Kidney epithelial cell (primary cell): ENCODE data around the gene HSPBP1. TPM values are rescaled to one million over a fixed set of nuclear protein-coding genes. Genes with fewer than 3 reads are reported as not detected.

Experiments
- DNase-seq: peaks from one replicate; pipeline ENCODE4 v3.0.0-alpha.2; 2010; ENCODE audit warnings: low read depth
- H3K27me3 ChIP-seq: 2 replicates; pipeline ENCODE4 v1.6.0; 2011; ENCODE audit warnings: low read length; ENCODE audit not compliant: control insufficient read depth, insufficient read depth
- H3K36me3 ChIP-seq: 2 replicates; pipeline ENCODE4 v1.5.1; 2011; ENCODE audit warnings: low read length; ENCODE audit not compliant: control insufficient read depth, insufficient read depth
- H3K4me3 ChIP-seq: 2 replicates; pipeline ENCODE4 v1.5.1; 2011; ENCODE audit warnings: low read depth, mild to moderate bottlenecking, control low read depth, low read length
- CTCF ChIP-seq: IDR thresholded peaks from 2 replicates; pipeline ENCODE4 v1.5.1; 2011; ENCODE audit warnings: mild to moderate bottlenecking, moderate library complexity, low read length, control low read depth, inconsistent platforms; ENCODE audit not compliant: insufficient read depth, poor library complexity, severe bottlenecking
- total RNA-seq: library from RNA; depleted of rRNA; stranded (reverse); fragments of >200 nt; gene quantifications from 2 replicates; pipeline ENCODE4 v1.2.3, GENCODE V29; 2015

HSPBP1 gene
- total RNA-seq, 1 donor from 2014 or later, result 64.3 TPM

- Histone ChIP-seq H3K27me3 (no peaks in the 10 kb centered on the region), H3K4me3 (no peak overlapping the region), H3K36me3 (peaks cover 2% of the 10 kb centered on the region)
- TF ChIP-seq CTCF, result no peak
- no peak for DNase-seq
Observed at GRCh38 chr19:55308281-55308680, 28.4 kb upstream of the HSPBP1 start.

- Histone ChIP-seq H3K36me3 (peaks cover 3% of the 10 kb centered on the region), H3K4me3 (no peak overlapping the region)
Observed at GRCh38 chr19:55306712-55307111, 26.8 kb upstream of the HSPBP1 start.

GRCh38 chr19:55305983-55306562 is 26.2 kb upstream of the HSPBP1 start:
- no peak overlapping the region for H3K4me3 ChIP-seq
- DNase-seq, result no peak
- H3K36me3 ChIP-seq, result peaks cover 3% of the 10 kb centered on the region
- TF ChIP-seq CTCF, result no peak
- H3K27me3 ChIP-seq, result no peaks in the 10 kb centered on the region

More at GRCh38 chr19:55306712-55307111, 26.8 kb upstream of the HSPBP1 start:
- TF ChIP-seq CTCF, result no peak
- DNase-seq, result no peak
- no peaks in the 10 kb centered on the region for H3K27me3 ChIP-seq

GRCh38 chr19:55305491-55305890 is 25.6 kb upstream of the HSPBP1 start:
- H3K27me3 ChIP-seq, result no peaks in the 10 kb centered on the region
- no peak overlapping the region for H3K4me3 ChIP-seq
- H3K36me3 ChIP-seq, result peaks cover 3% of the 10 kb centered on the region
- DNase-seq, result no peak
- TF ChIP-seq CTCF, result no peak

GRCh38 chr19:55304980-55305379 is 25.1 kb upstream of the HSPBP1 start:
- no peak for DNase-seq
- H3K27me3 ChIP-seq, result no peaks in the 10 kb centered on the region
- peaks cover 3% of the 10 kb centered on the region for H3K36me3 ChIP-seq
- H3K4me3 ChIP-seq, result no peak overlapping the region
- no peak for TF ChIP-seq CTCF
